Osteocyte (in vitro differentiated cells): Measurements from ENCODE around the gene TEX9. TPM values are rescaled to one million over a fixed set of nuclear protein-coding genes. Genes with fewer than 3 reads are reported as not detected.

Experiments used
- DNase-seq: peaks from one replicate; pipeline ENCODE4 v3.0.0; 2021; ENCODE audit warnings: mixed read lengths; ENCODE audit not compliant: unreplicated experiment; ENCODE audit errors: extremely low spot score
- H3K27ac Mint-ChIP-seq: one replicate; pipeline ENCODE4 v1.8.0; 2021; ENCODE audit warnings: mild to moderate bottlenecking, mixed read lengths; ENCODE audit not compliant: unreplicated experiment
- H3K27me3 Mint-ChIP-seq: one replicate; pipeline ENCODE4 v1.8.0; 2021; ENCODE audit warnings: mixed read lengths; ENCODE audit not compliant: unreplicated experiment
- H3K36me3 Mint-ChIP-seq: one replicate; pipeline ENCODE4 v1.8.0; 2021; ENCODE audit warnings: mixed read lengths; ENCODE audit not compliant: unreplicated experiment
- H3K4me1 Mint-ChIP-seq: one replicate; pipeline ENCODE4 v1.8.0; 2021; ENCODE audit warnings: mixed read lengths; ENCODE audit not compliant: unreplicated experiment
- H3K4me3 Mint-ChIP-seq: one replicate; pipeline ENCODE4 v1.8.0; 2021; ENCODE audit warnings: mild to moderate bottlenecking, moderate library complexity, mixed read lengths; ENCODE audit not compliant: unreplicated experiment
- H3K9me3 Mint-ChIP-seq: one replicate; pipeline ENCODE4 v1.8.0; 2021; ENCODE audit warnings: mixed read lengths; ENCODE audit not compliant: unreplicated experiment
- CTCF ChIP-seq: fragments of 200-600 bp; sonication (generic); IDR thresholded peaks from 2 replicates; pipeline ENCODE4 v1.5.0; 2021; ENCODE audit warnings: antibody characterized with exemption, mild to moderate bottlenecking, moderate library complexity
- total RNA-seq: library from RNA; stranded (reverse); gene quantifications from 2 replicates; pipeline ENCODE4 v1.2.1, GENCODE V29; 2021

The TEX9 gene
- total RNA-seq, 1 donor from 2014 or later: 2.4 TPM

GRCh38 chr15:56323435-56323834 lies 41.8 kb upstream of the TEX9 start:
- DNase-seq: no peak
- no peaks in the 10 kb centered on the region for H3K36me3 Mint-ChIP-seq
- H3K27ac Mint-ChIP-seq: no peak overlapping the region
- H3K27me3 Mint-ChIP-seq: peaks cover 27% of the 10 kb centered on the region
- no peaks in the 10 kb centered on the region for H3K4me1 Mint-ChIP-seq
- H3K9me3 Mint-ChIP-seq: peaks cover 5% of the 10 kb centered on the region
- no peak for TF ChIP-seq CTCF
- no peak overlapping the region for H3K4me3 Mint-ChIP-seq

GRCh38 chr15:56325186-56325585 lies 40.0 kb upstream of the TEX9 start:
- no peaks in the 10 kb centered on the region for H3K9me3 Mint-ChIP-seq
- no peak for DNase-seq
- no peak overlapping the region for H3K4me3 Mint-ChIP-seq
- H3K4me1 Mint-ChIP-seq: no peaks in the 10 kb centered on the region
- no peaks in the 10 kb centered on the region for H3K36me3 Mint-ChIP-seq
- H3K27me3 Mint-ChIP-seq: peaks cover 27% of the 10 kb centered on the region
- TF ChIP-seq CTCF: no peak
- H3K27ac Mint-ChIP-seq: no peak overlapping the region

- Mint-ChIP-seq H3K4me1 (no peaks in the 10 kb centered on the region), H3K27ac (no peak overlapping the region), H3K4me3 (no peak overlapping the region), H3K36me3 (no peaks in the 10 kb centered on the region), H3K9me3 (peaks cover 19% of the 10 kb centered on the region), H3K27me3 (peaks cover 13% of the 10 kb centered on the region)
- no peak for TF ChIP-seq CTCF
- no peak for DNase-seq
Observed at GRCh38 chr15:56327721-56328502, 37.3 kb upstream of the TEX9 start.

GRCh38 chr15:56337084-56337725 lies 28.0 kb upstream of the TEX9 start:
- no peak for TF ChIP-seq CTCF
- Mint-ChIP-seq H3K4me1 (no peaks in the 10 kb centered on the region), H3K36me3 (no peaks in the 10 kb centered on the region), H3K27ac (no peak overlapping the region), H3K27me3 (peaks cover 14% of the 10 kb centered on the region), H3K4me3 (no peak overlapping the region), H3K9me3 (peaks cover 22% of the 10 kb centered on the region)
- DNase-seq: no peak

- H3K36me3 Mint-ChIP-seq: no peaks in the 10 kb centered on the region
- no peak for TF ChIP-seq CTCF
- DNase-seq: no peak
- peaks cover under 1% of the 10 kb centered on the region for H3K9me3 Mint-ChIP-seq
- H3K4me3 Mint-ChIP-seq: no peak overlapping the region
- no peaks in the 10 kb centered on the region for H3K4me1 Mint-ChIP-seq
- H3K27ac Mint-ChIP-seq: no peak overlapping the region
- H3K27me3 Mint-ChIP-seq: peaks cover 29% of the 10 kb centered on the region
Observed at GRCh38 chr15:56339594-56339993, 25.6 kb upstream of the TEX9 start.
